ENCODE measurements around the gene XIST.
"Not testable (repeated sequence)": the region's sequence is repeated elsewhere in the genome, so short reads cannot be mapped to it uniquely, and the experiment has no call there.

The XIST gene

DNA sequence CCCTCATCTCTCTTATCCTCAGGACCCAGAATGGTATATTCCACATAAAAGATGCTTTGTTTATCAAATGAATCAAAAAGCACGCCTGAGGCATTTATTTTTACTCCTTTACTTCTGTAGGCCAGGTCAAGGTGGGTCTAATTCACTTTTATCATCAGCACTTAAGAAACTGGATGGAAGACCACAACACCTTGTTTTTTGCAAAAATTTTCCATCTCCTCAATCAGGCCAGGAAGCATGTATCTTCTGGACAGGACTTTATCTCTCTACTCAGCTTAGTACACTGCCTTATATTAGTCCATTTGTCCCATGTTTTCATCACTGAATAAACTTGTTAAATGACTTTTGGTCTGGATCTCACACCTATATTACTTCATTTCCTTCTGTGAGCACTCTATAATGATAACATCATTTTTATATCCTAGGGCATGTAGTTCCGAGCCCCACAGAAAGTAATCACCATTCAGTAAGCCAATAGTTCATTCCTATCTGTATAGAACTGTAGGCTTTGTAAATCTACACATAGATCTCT lies 29.0 kb downstream of the XIST start:
- no peaks in the 10 kb centered on the region for H3K27me3 ChIP-seq (replicated peaks; ENCODE audit: control insufficient read depth, insufficient read depth, low read length)

DNA sequence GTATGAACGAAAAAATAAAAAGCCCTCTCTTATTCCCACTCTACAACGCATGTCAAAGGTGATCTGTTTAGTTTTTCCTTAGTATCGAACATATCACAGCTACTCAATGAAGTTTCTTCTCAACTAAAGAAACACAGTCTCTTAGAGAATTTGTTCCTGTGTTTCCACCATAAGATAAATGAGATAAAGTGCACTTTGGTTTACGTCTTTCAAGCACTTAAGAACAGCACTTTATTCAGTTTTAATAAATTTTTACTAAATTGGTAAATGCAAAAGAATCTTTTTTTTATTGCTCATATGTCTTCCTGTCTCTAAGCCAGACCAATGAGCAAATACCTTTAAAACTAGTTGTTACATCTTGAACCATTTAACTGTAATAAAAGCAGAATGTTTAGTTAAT lies 29.7 kb downstream of the XIST start:
- H3K9ac ChIP-seq (ENCODE audit: low read length), result no peak overlapping the region
- DNase-seq (ENCODE audit: low read depth), result no peak
- H3K4me3 ChIP-seq (ENCODE audit: low read length), result no peak overlapping the region
- H3K4me1 ChIP-seq (ENCODE audit: control insufficient read depth, insufficient read depth, low read length), result peaks cover 3% of the 10 kb centered on the region
- H3K36me3 ChIP-seq (ENCODE audit: control insufficient read depth, insufficient read depth, low read length, severe bottlenecking), result peaks cover 55% of the 10 kb centered on the region
- H3K9me3 ChIP-seq (ENCODE audit: control insufficient read depth, low read length), result no peaks in the 10 kb centered on the region
- no peaks in the 10 kb centered on the region for H3K27me3 ChIP-seq (replicated peaks; ENCODE audit: control insufficient read depth, insufficient read depth, low read length)

More for the DNA sequence above, 29.0 kb downstream of the XIST start:
- no peaks in the 10 kb centered on the region for H3K4me1 ChIP-seq (ENCODE audit: control insufficient read depth, insufficient read depth, low read length)
- DNase-seq (ENCODE audit: low read depth), result no peak
- H3K36me3 ChIP-seq (ENCODE audit: control insufficient read depth, insufficient read depth, low read length, severe bottlenecking), result peaks cover 62% of the 10 kb centered on the region
- no peaks in the 10 kb centered on the region for H3K9me3 ChIP-seq (ENCODE audit: control insufficient read depth, low read length)
- H3K9ac ChIP-seq (ENCODE audit: low read length), result no peak overlapping the region
- no peak overlapping the region for H3K4me3 ChIP-seq (ENCODE audit: low read length)

DNA sequence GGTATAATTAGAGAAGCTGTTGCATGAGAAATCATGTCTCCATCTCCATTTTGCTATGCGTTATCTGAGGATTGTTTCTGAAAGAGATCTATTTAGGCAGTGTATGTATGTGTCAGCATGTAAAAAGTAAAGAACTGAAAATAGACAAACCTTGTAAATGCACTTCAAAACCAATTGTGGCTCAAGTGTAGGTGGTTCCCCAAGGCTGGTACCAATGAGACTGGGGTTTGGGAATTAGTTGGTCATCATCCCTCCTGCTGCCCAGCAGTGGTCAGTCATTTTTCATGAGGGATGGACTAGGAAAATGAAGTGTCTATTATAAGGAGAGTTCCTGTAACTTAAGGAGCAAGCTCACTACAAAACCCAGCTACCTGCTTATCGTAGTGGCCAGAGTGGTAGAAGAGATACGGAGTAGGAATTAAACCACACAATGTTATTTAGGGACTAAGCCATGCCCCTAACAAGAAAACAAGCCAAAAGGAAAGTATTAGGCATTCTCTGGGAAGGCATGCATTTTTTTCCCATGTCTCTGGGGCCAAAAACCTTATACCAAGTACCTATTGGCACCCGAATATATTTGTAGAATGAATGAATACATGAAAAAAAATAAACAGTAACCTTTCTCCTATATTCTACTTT lies 30.5 kb downstream of the XIST start:
- H3K36me3 ChIP-seq (ENCODE audit: control insufficient read depth, insufficient read depth, low read length, severe bottlenecking), result peaks cover 47% of the 10 kb centered on the region
- H3K4me1 ChIP-seq (ENCODE audit: control insufficient read depth, insufficient read depth, low read length), result peaks cover 8% of the 10 kb centered on the region
- H3K27me3 ChIP-seq (replicated peaks; ENCODE audit: control insufficient read depth, insufficient read depth, low read length), result no peaks in the 10 kb centered on the region
- no peak overlapping the region for H3K9ac ChIP-seq (ENCODE audit: low read length)
- DNase-seq (ENCODE audit: low read depth), result no peak
- H3K9me3 ChIP-seq (ENCODE audit: control insufficient read depth, low read length), result no peaks in the 10 kb centered on the region
- H3K4me3 ChIP-seq (ENCODE audit: low read length), result no peak overlapping the region

DNA sequence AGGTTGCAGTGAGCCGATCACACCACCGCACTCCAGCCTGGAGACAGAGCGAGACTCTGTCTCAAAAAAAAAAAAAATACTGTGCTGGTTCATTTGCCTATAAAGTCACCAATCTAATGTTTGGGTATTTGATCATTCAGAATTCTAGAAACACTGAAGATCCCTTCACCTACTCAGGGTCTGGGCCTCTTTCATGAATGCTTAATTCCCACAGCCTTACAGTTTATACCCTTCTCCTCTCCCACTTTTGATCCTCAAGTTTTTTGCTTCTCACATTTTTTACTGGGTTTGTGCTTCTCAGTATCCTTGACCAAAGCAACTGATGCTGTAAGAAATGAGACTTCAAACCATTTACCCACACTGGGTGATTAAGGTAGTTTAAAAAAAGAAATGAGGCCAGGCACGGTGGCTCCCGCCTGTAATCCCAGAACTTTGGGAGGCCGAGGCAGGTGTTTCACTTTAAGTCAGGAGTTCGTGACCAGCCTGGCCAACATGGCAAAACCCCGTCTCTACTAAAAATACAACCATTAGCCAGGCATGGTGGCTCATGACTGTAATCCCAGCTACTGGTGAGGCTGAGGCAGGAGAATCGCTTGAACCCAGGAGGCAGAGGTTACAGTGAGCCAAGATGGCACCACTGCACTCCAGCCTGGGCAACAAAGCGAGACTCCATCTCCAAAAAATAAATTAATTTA lies 32.5 kb downstream of the XIST start:
- not testable (repeated sequence) for H3K4me3 ChIP-seq (ENCODE audit: low read length); H3K27me3 ChIP-seq (replicated peaks; ENCODE audit: control insufficient read depth, insufficient read depth, low read length); DNase-seq (ENCODE audit: low read depth); H3K9ac ChIP-seq (ENCODE audit: low read length); H3K4me1 ChIP-seq (ENCODE audit: control insufficient read depth, insufficient read depth, low read length); H3K9me3 ChIP-seq (ENCODE audit: control insufficient read depth, low read length)
- H3K36me3 ChIP-seq (ENCODE audit: control insufficient read depth, insufficient read depth, low read length, severe bottlenecking), result peaks cover 27% of the 10 kb centered on the region

DNA sequence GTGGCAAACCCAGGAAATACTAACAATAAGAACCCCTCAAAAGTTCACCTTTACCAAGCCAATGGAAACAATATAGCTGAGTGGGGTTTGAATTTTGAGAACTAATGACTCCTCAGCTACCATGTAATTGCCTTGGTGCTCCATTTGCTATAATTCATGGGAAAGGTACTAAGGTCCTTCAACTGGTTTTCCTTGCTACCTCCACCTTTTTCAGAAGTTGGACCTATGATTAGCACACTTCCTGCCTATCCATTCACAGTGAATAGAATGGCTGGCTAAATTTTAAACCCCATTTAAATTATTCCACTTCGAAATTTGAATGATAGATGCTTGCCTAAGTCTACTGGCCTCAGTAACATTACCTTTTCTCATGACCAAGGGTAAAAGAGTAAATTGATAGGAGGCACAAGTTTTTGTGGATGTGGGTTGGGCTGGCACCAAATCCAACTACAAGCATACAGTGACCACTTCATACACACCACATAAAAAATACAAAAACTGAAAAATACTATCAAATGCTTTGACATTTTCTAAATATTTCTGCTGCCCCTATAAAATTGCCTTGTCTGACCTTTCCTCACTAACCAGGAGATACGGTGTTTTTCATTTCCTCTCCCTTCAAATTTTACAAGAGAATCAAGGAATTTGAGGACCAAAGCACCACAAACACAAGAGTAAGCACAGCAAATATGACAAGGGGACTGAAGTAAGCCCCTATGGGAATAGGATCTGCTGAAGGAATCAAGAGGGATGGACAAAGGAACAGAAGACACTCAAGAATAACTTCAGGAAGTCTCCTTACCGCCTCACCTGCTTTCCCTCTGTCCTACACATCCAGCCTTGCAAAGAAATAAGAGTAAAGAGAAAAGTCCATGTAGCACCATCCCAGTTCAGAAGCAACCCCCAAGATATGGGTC lies 34.1 kb downstream of the XIST start:
- Histone ChIP-seq H3K27me3 (replicated peaks; ENCODE audit: control insufficient read depth, insufficient read depth, low read length) (no peaks in the 10 kb centered on the region), H3K4me1 (ENCODE audit: control insufficient read depth, insufficient read depth, low read length) (peaks cover 8% of the 10 kb centered on the region), H3K36me3 (ENCODE audit: control insufficient read depth, insufficient read depth, low read length, severe bottlenecking) (peaks cover 19% of the 10 kb centered on the region), H3K4me3 (ENCODE audit: low read length) (no peak overlapping the region), H3K9me3 (ENCODE audit: control insufficient read depth, low read length) (no peaks in the 10 kb centered on the region), H3K9ac (ENCODE audit: low read length) (no peak overlapping the region)
- DNase-seq (ENCODE audit: low read depth), result no peak

DNA sequence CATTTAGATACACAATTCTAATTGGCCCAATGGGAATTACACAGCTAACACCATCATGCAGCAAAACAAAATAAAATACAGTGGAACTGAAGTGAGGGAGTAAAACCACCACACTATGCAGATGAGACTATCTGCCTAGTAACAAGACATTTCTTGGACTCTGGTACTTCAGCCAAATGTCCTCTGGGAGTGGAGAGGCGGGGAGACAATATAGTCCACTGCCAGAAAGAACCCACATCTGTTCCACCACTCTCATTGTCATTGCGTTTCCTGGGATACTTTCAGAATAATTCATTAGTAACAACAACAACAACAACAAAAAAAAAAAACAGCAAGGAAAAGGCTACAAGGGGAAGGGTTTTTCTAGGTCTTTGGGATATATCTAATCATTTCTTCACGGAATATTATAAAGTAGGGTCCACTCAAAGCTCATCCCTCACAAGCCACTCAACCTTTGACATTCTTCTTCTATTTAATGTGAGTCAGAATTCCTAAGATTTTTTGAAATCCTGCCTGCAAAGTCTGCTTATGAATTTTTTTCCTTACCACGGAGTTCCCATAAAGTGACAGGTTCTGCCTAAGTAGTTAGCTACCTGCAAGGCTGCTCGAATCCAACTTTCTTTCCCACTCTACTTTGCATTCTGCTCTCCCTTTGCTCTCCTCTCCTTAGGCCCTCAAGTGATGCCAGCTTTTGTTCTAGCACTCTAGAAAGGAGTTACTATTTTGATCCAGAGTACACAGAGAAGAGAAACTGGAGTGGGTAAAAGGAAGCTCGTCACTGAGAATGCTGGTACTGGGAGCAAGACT lies 34.9 kb downstream of the XIST start:
- Histone ChIP-seq H3K4me3 (ENCODE audit: low read length) (no peak overlapping the region), H3K36me3 (ENCODE audit: control insufficient read depth, insufficient read depth, low read length, severe bottlenecking) (peaks cover 19% of the 10 kb centered on the region), H3K9ac (ENCODE audit: low read length) (no peak overlapping the region), H3K27me3 (replicated peaks; ENCODE audit: control insufficient read depth, insufficient read depth, low read length) (no peaks in the 10 kb centered on the region), H3K9me3 (ENCODE audit: control insufficient read depth, low read length) (no peaks in the 10 kb centered on the region), H3K4me1 (ENCODE audit: control insufficient read depth, insufficient read depth, low read length) (peaks cover 8% of the 10 kb centered on the region)
- DNase-seq (ENCODE audit: low read depth), result no peak

DNA sequence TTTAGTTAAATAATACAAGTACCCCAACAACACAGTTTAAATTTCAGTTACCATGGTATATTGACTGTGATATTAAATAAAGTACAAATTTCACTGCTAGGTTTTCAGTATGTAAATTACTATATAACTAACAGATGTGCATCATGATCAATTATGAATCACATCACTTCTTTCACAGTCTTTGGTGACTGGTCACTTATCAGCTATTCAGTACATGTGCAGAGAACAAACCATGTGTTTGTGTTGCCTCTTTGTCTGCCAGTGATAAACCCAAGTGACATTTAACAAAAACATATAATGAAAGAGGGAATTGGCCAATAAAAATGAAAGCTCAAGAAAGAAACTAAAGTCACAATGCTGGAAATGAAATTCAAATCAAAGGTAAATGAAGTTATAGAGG lies 40.3 kb downstream of the XIST start:
- Histone ChIP-seq H3K4me3 (ENCODE audit: low read length) (no peak overlapping the region), H3K9ac (ENCODE audit: low read length) (no peak overlapping the region), H3K9me3 (ENCODE audit: control insufficient read depth, low read length) (no peaks in the 10 kb centered on the region), H3K27me3 (replicated peaks; ENCODE audit: control insufficient read depth, insufficient read depth, low read length) (no peaks in the 10 kb centered on the region), H3K36me3 (ENCODE audit: control insufficient read depth, insufficient read depth, low read length, severe bottlenecking) (no peaks in the 10 kb centered on the region), H3K4me1 (ENCODE audit: control insufficient read depth, insufficient read depth, low read length) (peaks cover 3% of the 10 kb centered on the region)
- no peak for DNase-seq (ENCODE audit: low read depth)

DNA sequence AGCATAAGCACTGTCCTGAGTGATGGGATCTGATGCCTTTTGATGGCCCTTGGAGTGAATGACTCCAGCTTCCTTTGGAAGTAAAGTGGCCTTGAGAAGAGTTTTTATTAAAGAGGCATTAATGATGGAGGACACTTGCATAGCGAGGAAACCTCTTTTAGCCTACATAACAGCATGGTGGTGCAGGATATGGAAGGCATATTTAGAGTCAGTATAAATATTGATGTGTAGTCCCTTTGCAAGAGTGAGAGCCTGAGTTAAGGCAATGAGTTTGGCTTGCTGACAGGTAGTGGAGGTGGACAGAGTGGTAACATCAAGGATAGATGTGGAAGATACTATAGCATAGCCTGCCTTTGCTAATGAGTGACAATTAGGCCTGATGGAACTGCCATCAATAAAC lies 48.4 kb downstream of the XIST start:
- H3K4me3 ChIP-seq (ENCODE audit: low read length); H3K36me3 ChIP-seq (ENCODE audit: control insufficient read depth, insufficient read depth, low read length, severe bottlenecking); DNase-seq (ENCODE audit: low read depth): not testable (repeated sequence)

DNA sequence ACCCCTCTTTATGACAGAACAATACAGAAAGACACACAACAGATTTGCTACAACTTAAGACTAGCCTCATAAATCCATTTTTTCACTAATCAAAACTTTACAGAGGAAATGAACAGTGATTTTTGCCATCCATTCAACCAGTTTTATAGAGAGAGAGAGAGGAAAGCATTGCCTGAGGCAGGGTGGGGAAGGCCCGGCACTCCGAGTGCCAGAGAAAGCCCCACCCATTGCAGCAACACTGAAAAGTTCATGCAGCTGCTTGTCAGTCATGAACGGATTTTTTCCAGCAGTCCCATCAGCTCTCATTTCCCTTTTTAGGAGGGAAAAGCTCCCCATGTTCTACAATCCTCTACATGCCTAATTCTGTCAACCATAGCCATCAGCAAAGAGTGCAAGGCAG lies 52.6 kb downstream of the XIST start:
- Histone ChIP-seq H3K4me1 (ENCODE audit: control insufficient read depth, insufficient read depth, low read length) (no peaks in the 10 kb centered on the region), H3K27me3 (replicated peaks; ENCODE audit: control insufficient read depth, insufficient read depth, low read length) (peaks cover 28% of the 10 kb centered on the region), H3K9ac (ENCODE audit: low read length) (no peak overlapping the region), H3K4me3 (ENCODE audit: low read length) (no peak overlapping the region), H3K9me3 (ENCODE audit: control insufficient read depth, low read length) (peaks cover 39% of the 10 kb centered on the region), H3K36me3 (ENCODE audit: control insufficient read depth, insufficient read depth, low read length, severe bottlenecking) (no peaks in the 10 kb centered on the region)
- no peak for DNase-seq (ENCODE audit: low read depth)

More for the DNA sequence above, 48.4 kb downstream of the XIST start:
- peaks cover 30% of the 10 kb centered on the region for H3K9me3 ChIP-seq (ENCODE audit: control insufficient read depth, low read length)
- H3K4me1 ChIP-seq (ENCODE audit: control insufficient read depth, insufficient read depth, low read length); H3K9ac ChIP-seq (ENCODE audit: low read length): not testable (repeated sequence)
- H3K27me3 ChIP-seq (replicated peaks; ENCODE audit: control insufficient read depth, insufficient read depth, low read length), result peaks cover 10% of the 10 kb centered on the region

DNA sequence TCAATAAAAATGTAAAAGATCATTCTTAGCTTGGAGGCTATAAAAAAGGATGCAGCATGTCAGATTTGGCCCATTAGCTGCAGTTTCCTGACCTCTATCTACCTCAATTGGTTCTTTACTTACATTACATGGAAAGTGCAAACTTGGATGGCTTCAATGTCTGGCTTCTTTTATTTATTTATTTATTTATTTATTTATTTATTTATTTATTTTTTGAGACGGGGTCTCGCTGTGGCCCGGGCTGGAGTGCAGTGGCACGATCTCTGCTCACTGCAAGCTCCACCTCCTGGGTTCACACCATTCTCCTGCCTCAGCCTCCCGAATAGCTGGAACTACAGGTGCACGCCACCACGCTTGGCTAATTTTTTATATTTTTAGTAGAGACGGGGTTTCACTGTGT lies 60.0 kb downstream of the XIST start:
- Histone ChIP-seq H3K27me3 (replicated peaks; ENCODE audit: control insufficient read depth, insufficient read depth, low read length) (peaks cover 15% of the 10 kb centered on the region), H3K9me3 (ENCODE audit: control insufficient read depth, low read length) (peaks cover 33% of the 10 kb centered on the region)
- DNase-seq (ENCODE audit: low read depth); H3K36me3 ChIP-seq (ENCODE audit: control insufficient read depth, insufficient read depth, low read length, severe bottlenecking); H3K9ac ChIP-seq (ENCODE audit: low read length); H3K4me1 ChIP-seq (ENCODE audit: control insufficient read depth, insufficient read depth, low read length); H3K4me3 ChIP-seq (ENCODE audit: low read length): not testable (repeated sequence)
